SU-DHL-6 (cell line): ENCODE results near the gene HES7.

Experiments
- H2AFZ ChIP-seq: fragments of 200-600 bp; sonication (generic); 2 replicates; pipeline ENCODE4 v1.6.1; 2014; ENCODE audit warnings: low read depth, mild to moderate bottlenecking, moderate library complexity, mixed read lengths, antibody characterized with exemption, low read length; ENCODE audit not compliant: severe bottlenecking
- H3F3A ChIP-seq: fragments of 200-600 bp; shearing (Covaris generic); 2 replicates; pipeline ENCODE4 v1.6.0; 2016; ENCODE audit warnings: antibody characterized with exemption, mild to moderate bottlenecking; ENCODE audit not compliant: insufficient read depth
- H3K27ac ChIP-seq: fragments of 200-600 bp; sonication (generic); 2 replicates; pipeline ENCODE4 v1.5.1; 2016; ENCODE audit warnings: low read depth, mild to moderate bottlenecking, low read length, moderate library complexity, mixed read lengths
- H3K27me3 ChIP-seq: fragments of 200-600 bp; sonication (generic), shearing (Covaris generic); 2 replicates; pipeline ENCODE4 v1.6.0; 2014; ENCODE audit warnings: mild to moderate bottlenecking, low read length
- H3K36me3 ChIP-seq: fragments of 200-600 bp; sonication (generic); 2 replicates; pipeline ENCODE4 v1.6.1; 2014; ENCODE audit warnings: mild to moderate bottlenecking, low read length, mixed read lengths
- H3K4me2 ChIP-seq: fragments of 300-600, 200-600 bp; shearing (Covaris generic), sonication (generic); 2 replicates; pipeline ENCODE4 v1.6.0; 2014; ENCODE audit warnings: low read length, low read depth, mild to moderate bottlenecking; ENCODE audit not compliant: poor library complexity, severe bottlenecking
- H3K4me3 ChIP-seq: fragments of 200-600 bp; sonication (generic); 2 replicates; pipeline ENCODE4 v1.5.1; 2014; ENCODE audit warnings: antibody characterized with exemption, low read length, mild to moderate bottlenecking, mixed read lengths; ENCODE audit not compliant: insufficient read depth, poor library complexity, severe bottlenecking
- H3K79me2 ChIP-seq: fragments of 200-600 bp; sonication (generic); 2 replicates; pipeline ENCODE4 v1.6.1; 2014; ENCODE audit warnings: mild to moderate bottlenecking, low read length, moderate library complexity; ENCODE audit not compliant: insufficient read depth
- H3K9ac ChIP-seq: fragments of 200-600 bp; sonication (generic); 2 replicates; pipeline ENCODE4 v1.7.0; 2014; ENCODE audit warnings: mild to moderate bottlenecking, low read length
- H3K9me2 ChIP-seq: fragments of 200-600 bp; sonication (generic); replicated peaks from 2 replicates; pipeline ENCODE4 v1.6.1; 2014; ENCODE audit warnings: low read length; ENCODE audit not compliant: insufficient read depth
- H3K9me3 ChIP-seq: fragments of 200-600 bp; sonication (generic); 2 replicates; pipeline ENCODE4 v1.6.1; 2014; ENCODE audit warnings: low read length, mixed read lengths; ENCODE audit not compliant: insufficient read depth
- H4K20me1 ChIP-seq: fragments of 200-600 bp; sonication (generic); 2 replicates; pipeline ENCODE4 v1.6.1; 2014; ENCODE audit warnings: low read depth, mild to moderate bottlenecking, antibody characterized with exemption, low read length, moderate library complexity, mixed read lengths
- EZH2phosphoT487 ChIP-seq: fragments of 200-600 bp; sonication (generic), shearing (Covaris generic); conservative IDR thresholded peaks from 2 replicates; pipeline ENCODE4 v1.6.1; 2018; ENCODE audit warnings: mild to moderate bottlenecking, antibody characterized with exemption, low read length, moderate library complexity, mixed read lengths
- TF ChIP-seq, protein P1 (sequence below): fragments of 200-600 bp; sonication (generic); IDR thresholded peaks from one replicate; pipeline ENCODE4 v1.5.1; 2017; ENCODE audit warnings: antibody characterized with exemption, mild to moderate bottlenecking, low read length, moderate library complexity; ENCODE audit not compliant: insufficient read depth, poor library complexity, severe bottlenecking

Gene HES7

DNA sequence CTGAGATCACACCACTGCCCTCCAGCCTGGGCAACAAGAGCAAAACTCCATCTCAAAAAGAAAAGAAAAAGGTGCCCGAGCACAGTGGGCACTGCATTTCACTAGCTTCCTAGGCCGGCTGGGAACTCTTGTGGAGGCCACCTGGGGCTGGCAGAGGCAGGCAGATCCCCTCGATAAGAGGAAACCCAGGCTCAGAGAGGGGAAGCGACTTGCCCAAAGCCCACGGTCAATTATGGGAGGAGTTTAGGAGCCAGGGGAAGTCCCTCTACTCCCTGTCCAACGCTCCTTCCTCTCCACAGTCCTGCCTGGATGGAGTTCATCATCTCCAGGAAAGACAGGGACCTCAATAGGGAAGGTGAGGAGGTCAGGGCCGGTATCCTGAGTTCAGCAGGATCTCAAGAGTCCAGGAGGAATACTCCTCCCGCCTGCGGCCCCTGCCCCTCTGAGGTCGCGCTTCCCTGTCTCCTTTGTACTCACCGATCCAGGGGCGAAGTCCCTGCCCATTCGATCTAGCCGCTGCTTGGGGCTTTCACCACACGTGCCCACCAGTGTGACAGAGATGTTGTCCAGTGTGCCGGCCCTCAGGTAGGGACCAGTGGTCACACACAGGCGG, 6.4 kb downstream of the HES7 start:
- Histone ChIP-seq H2AFZ (no peak overlapping the region), H3K9me2 (no peaks in the 10 kb centered on the region), H3K9ac (no peak overlapping the region), H3K79me2 (no peaks in the 10 kb centered on the region), H3K36me3 (no peaks in the 10 kb centered on the region), H3K4me3 (no peak overlapping the region), H3K9me3 (no peaks in the 10 kb centered on the region), H3F3A (peaks cover 24% of the 10 kb centered on the region), H3K27ac (no peak overlapping the region), H3K27me3 (no peaks in the 10 kb centered on the region), H3K4me2 (no peak overlapping the region), H4K20me1 (no peaks in the 10 kb centered on the region)
- TF ChIP-seq EZH2phosphoT487 = no peak
- TF ChIP-seq, protein P1, sequence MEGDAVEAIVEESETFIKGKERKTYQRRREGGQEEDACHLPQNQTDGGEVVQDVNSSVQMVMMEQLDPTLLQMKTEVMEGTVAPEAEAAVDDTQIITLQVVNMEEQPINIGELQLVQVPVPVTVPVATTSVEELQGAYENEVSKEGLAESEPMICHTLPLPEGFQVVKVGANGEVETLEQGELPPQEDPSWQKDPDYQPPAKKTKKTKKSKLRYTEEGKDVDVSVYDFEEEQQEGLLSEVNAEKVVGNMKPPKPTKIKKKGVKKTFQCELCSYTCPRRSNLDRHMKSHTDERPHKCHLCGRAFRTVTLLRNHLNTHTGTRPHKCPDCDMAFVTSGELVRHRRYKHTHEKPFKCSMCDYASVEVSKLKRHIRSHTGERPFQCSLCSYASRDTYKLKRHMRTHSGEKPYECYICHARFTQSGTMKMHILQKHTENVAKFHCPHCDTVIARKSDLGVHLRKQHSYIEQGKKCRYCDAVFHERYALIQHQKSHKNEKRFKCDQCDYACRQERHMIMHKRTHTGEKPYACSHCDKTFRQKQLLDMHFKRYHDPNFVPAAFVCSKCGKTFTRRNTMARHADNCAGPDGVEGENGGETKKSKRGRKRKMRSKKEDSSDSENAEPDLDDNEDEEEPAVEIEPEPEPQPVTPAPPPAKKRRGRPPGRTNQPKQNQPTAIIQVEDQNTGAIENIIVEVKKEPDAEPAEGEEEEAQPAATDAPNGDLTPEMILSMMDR = no peak

DNA sequence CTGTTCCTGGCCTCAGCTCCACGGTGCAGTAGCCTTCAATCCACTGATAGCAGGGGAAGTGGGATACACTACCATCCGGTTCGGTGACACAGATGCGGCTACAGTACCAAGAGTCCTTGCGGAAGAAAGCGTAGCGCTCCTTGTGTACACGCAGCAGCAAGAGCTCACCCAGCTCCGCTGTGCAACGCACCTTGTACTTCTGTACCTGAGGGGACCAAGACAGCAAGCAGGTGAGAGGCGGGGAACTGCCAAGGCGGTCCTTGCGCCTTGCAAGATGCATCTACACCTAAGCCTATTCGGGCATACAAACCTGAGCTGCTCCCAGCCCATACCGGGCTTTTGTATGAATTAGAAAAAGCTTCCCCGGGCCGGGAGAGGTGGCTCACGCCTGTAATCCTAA, 7.1 kb downstream of the HES7 start:
- H3K9me2 ChIP-seq = no peaks in the 10 kb centered on the region
- H4K20me1 ChIP-seq = no peaks in the 10 kb centered on the region
- no peak overlapping the region for H3K9ac ChIP-seq
- no peak overlapping the region for H3K4me3 ChIP-seq
- no peak overlapping the region for H3K27ac ChIP-seq
- H3K27me3 ChIP-seq = no peaks in the 10 kb centered on the region
- H3F3A ChIP-seq = peaks cover 24% of the 10 kb centered on the region
- H2AFZ ChIP-seq = no peak overlapping the region
- H3K9me3 ChIP-seq = no peaks in the 10 kb centered on the region
- H3K4me2 ChIP-seq = no peak overlapping the region
- no peak for TF ChIP-seq EZH2phosphoT487
- TF ChIP-seq, protein P1 = no peak
- no peaks in the 10 kb centered on the region for H3K36me3 ChIP-seq
- H3K79me2 ChIP-seq = no peaks in the 10 kb centered on the region

DNA sequence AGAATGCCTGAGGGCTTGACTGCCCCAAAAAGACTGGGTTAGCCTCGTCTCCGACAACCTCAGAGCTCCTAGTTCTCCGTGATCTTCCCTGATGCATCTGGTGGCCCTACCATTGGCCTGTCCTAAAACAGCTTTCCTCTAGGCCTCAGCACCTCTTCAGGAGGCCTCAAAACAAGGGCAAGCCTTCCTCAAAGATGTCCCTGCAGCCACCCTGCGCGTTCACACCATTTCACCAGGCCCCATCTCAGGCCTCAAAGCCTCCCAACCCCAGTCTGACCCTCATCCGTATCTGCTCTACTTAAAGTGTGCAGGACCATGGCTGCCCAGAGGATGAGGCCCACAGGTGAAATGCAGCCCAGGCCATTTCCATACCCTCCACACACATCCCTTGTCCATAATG, 13.0 kb downstream of the HES7 start:
- Histone ChIP-seq H3K79me2 (no peaks in the 10 kb centered on the region), H3K9me3 (no peaks in the 10 kb centered on the region), H3K36me3 (no peaks in the 10 kb centered on the region), H3K27me3 (no peaks in the 10 kb centered on the region), H3K4me2 (no peak overlapping the region), H3K4me3 (no peak overlapping the region), H2AFZ (no peak overlapping the region), H4K20me1 (no peaks in the 10 kb centered on the region), H3K9ac (no peak overlapping the region), H3K9me2 (no peaks in the 10 kb centered on the region), H3K27ac (no peak overlapping the region), H3F3A (no peaks in the 10 kb centered on the region)
- no peak for TF ChIP-seq EZH2phosphoT487
- TF ChIP-seq, protein P1 = no peak

DNA sequence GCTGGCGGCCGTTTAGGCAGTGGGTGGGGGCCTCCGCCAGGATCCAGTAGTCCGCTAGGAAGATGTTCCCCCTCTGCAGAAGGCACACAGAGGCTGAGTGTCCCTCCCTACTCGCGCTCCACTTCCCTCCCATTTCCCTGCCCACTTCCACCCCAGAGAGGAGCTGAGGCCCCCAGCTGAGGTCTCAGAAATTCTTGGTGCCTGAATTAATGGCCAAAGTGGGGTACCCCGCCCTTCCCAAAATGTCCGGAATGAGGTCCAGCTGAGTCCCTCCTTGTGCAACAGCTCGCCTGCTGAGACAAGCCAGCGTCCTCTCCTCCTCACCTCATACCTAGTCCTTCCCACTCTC, 13.5 kb downstream of the HES7 start:
- H3K9me2 ChIP-seq = no peaks in the 10 kb centered on the region
- no peak overlapping the region for H3K9ac ChIP-seq
- H4K20me1 ChIP-seq = no peaks in the 10 kb centered on the region
- TF ChIP-seq, protein P1 = no peak
- TF ChIP-seq EZH2phosphoT487 = no peak
- H3K27ac ChIP-seq = no peak overlapping the region
- H3F3A ChIP-seq = no peaks in the 10 kb centered on the region
- no peaks in the 10 kb centered on the region for H3K36me3 ChIP-seq
- no peaks in the 10 kb centered on the region for H3K79me2 ChIP-seq
- no peak overlapping the region for H3K4me2 ChIP-seq
- H2AFZ ChIP-seq = no peak overlapping the region
- no peak overlapping the region for H3K4me3 ChIP-seq
- no peaks in the 10 kb centered on the region for H3K9me3 ChIP-seq
- no peaks in the 10 kb centered on the region for H3K27me3 ChIP-seq
